NCI-H2029 (cell line): Measurements from ENCODE around the gene TIMM21.

Experiments used
- DNase-seq: peaks from one replicate; lab custom pipeline; 2025; lab: John Stamatoyannopoulos, UW

Gene TIMM21

GRCh38 chr18:74191577-74191976, 43.3 kb downstream of the TIMM21 start:
- DNase-seq: no peak

DNA sequence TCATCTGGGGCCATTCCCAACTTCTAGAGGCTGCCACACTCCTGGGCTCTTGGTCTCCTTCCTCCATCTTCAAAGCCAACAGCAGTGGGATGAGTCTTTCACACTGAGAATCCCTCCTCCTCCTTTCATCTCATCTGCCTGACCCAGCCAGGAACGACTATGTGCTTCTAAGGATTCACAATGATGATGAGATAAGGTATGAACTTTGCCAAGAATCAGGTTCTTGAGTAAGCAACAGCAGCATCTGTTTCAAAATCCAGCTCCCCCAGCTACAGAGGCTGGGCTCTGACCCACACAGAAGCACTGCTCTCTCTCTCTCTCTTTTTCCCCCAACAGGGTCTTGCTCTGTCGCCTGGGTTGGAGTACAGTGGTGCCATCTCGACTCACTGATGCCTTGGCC, 46.4 kb downstream of the TIMM21 start:
- no peak for DNase-seq

- DNase-seq: no peak
Observed at GRCh38 chr18:74196220-74197119, 48.1 kb downstream of the TIMM21 start.

DNA sequence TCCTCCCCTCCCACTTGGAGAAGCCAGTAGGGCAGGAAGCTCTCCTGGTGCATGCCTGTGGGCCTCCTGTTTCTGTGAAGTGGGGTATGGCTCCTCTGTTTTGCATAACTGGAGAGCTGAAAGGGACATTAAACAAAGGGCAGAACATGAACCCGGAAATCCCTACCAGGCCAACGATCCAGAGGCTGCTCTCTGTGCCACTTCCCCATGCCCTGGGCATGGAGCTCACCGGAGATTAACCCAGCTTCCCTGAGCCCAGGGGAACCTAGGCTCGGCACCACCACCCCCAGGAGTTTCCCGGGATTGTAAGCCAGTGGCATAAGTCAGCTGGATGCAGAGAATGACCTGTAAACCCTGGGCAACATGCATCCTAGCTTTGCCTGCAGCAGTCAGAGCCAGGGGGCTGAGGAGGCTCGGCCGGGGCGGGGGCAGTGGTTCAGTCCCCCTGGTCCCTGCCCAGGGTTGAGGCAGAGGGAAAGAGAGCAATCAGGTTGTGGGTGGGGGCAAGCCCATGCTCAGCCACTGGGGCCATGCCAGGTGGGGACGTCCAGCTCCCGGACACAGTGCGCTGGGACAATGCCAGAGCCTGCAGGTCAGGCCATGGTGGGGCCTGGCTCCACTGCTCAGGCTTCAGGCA, 49.5 kb downstream of the TIMM21 start:
- no peak for DNase-seq

- no peak for DNase-seq
Observed at GRCh38 chr18:74198453-74198852, 50.1 kb downstream of the TIMM21 start.

DNA sequence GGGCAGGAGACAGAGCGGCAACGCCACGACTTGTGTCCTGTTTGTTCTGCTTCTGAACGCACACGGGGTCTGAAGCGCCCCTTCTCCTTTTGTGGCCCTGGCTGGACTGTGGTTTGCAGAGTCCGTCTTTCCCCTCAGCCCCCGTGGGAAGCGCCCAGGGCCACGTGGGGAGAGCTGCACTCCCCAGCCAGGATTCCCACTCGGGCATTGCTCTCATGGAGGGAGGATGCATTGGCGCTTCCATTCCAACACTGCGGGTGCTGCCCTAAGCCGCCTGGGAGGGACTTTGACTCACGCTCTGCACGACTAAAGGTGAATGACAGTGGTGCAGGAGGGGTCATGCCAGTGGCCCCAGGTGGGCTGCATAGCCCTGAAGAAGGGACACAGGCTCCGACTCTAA, 52.5 kb downstream of the TIMM21 start:
- DNase-seq: no peak

GRCh38 chr18:74203811-74204210, 55.5 kb downstream of the TIMM21 start:
- DNase-seq: no peak

- DNase-seq: no peak
Observed at GRCh38 chr18:74204526-74205152, 56.3 kb downstream of the TIMM21 start.
